ENCODE measurements around the gene ZDHHC8.
"Not testable (repeated sequence)": the region's sequence is repeated elsewhere in the genome, so short reads cannot be mapped to it uniquely, and the experiment has no call there.

The ZDHHC8 gene

DNA sequence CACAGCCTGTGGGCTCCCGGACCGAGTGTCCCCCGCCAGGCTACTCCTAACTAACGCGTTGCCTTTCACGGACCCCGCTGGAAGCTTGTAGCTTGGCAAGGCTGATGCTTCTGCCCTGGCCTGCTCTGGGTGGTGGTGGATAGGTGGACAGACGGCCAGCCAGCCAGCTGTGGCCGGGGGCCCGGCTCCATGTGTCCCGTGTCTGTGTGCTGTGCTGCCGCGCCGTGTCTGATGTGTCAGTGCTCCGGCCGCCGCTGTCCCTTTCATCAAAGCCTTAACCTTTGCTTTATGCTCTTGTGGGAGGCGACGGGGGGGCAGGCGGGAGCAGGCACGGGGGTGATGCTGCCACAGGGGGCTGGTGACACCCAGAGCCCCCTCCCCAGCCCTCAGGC lies 14.2 kb downstream of the ZDHHC8 start:
- DNase-seq, result no peak

DNA sequence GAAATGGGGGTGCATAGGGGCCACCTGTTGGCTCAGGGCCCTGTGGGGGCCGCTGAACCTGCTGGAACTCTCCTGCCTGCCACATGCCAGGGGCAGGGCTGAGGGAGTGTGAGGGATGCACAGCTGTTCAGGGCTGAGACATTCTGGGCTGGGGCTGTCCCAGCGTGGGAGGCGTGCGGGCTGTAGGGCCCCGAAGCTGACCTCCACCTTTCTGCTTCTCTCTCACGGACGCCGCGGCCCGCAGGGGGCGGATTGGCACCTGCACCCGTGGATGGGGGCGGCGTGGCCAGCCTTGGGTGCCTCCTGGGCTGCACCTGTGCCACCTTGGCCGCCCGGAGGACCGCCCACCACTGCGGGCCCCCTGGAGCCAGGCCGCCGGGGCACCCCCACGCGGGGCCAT lies 15.2 kb downstream of the ZDHHC8 start:
- no peak for DNase-seq

DNA sequence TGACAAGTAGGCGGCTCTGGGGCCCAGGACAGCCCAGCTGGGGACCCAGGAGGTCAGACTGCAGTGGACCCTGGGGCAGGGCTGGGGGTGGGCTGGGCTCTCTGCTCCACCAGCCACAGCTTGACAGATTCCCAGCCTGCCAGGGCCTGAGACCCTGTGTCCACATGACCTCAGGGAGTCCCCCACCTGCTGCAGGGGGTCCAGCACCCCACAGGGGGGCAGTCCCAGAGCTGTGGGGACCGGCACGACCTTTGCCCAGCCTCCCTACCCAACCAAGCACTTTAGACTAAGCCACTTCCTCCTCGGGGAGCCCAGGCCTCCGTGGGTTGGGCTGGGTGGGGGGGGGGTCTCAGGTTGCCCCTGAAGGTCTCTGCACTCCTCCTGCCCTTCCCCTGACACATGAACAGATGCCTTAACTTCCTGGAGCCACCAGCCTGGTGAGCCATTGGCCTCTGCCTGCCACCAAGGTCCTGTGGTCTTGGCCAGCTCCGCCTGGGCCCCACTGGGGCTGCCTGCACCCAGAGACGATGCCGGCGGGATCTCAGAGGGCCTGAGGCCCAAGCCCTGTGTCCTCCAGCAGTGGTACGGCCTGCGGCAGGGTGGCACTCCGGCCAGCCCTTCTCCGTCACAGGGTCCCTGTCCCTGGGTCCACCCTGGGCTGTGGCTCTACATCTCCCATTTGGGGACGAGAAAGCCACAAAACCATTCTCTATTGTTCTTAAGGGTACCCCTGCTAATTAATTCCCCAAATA lies 15.8 kb downstream of the ZDHHC8 start:
- DNase-seq, result no peak

DNA sequence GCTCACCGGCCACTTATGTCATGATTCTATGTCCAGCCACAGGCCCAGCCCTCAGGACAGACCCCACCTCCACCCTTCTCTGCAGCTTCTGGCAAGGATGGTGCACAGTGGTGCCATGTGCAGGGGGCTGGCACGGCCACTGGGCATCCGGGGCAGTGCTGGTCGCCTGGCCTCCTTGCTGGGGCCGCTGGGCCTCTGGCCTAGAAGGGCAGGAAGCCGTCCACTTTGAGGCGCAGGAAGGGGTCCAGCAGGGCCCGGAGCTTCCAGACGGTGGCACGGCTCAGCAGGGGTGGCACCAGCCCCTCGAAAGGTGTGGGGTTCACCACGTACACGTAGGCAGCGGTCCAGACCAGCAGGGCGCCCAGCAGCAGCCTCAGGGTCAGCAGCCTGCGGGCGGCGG lies 16.8 kb downstream of the ZDHHC8 start:
- DNase-seq, result no peak

DNA sequence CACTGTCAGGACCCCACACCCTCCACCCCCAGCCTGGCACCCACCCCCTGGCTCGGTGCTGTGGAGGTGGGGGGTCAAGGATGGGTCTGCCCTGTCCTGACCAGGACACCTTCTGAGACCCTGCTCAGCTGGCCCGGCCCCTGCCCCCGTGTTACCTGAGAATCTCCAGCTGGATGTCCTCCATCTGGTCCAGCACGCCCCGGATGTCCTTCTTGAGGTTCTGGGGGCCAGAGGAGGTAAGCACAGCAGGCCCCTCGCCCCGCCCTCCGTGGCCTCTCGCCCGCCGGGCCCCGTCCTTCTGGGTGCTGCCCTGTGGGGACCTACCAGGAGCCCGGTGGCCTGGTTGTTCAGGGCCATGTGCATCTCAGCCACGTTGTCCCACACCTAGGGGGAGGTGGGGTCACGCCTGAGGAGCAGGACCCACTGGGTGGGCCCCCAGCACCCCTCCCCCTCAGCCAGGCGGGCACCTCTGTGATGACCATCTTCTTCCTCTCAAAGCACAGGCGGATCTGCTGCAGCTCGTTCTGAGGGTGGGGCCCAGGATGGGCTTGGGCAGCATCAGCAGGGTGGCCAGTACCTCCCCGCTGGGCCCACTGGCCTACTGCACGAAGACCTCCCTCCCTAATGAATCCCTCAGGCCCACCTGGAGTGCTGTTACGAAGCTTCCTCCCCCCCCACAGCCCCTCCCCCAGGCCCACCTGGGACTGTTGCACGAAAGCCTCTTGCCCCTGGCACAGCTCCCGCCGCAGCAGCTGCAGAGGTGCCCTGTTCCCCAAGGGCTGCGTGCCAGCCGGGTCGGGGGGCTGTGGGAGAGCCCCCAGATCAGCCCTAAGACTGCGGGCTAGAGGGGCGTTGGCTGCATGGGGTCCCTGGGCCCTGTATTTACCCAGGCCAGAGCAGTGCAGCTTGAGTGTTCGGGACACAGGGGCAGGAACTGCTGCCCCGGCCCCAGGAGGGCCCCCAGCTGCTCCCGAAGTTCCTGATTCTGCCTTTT lies 17.9 kb downstream of the ZDHHC8 start:
- no peak for DNase-seq

DNA sequence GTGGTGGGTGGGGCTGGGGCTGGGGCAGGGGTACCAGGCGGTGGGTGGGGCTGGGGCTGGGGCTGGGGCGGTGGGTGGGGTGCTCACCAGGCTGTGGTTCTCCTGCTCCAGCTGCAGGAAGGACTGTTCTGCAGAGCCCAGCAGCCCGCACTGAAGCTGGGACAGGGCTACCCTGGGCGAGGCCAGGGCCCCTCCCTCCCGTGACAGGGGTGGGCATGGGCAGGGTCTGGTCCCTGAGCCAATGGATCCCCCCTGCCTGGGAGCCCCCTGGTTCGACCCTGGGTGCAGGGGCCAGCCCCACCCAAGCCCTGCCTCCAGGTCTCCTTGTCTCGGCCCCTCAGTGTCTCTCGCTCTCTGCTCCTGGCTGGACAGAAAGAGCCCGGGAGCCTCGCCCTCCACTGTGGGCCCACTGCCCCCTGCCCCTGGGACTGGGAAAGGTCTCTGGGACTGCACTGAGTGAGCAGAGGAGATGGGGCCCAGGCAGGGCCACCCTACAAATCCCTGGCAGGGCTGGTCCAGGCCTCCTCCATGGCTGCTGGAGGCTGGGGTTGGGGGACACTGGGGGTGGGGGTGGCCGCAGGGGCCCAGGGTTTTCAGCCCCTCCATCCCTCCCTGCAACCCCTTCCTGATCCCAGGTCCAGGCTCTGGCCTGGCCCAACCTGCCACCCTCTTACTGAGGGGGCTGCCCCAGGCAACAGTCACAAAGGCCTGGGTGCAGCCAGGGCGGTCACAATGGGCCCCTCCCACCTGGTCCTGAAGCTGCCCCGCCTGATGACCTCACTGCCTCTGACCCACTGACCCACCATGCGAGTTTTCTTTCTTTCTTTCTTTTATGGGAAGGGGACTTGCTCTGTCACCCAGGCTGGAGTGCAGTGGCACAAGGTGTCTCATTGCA lies 19.0 kb downstream of the ZDHHC8 start, which contains the start of gene CCDC188:
Gene CCDC188, minus strand, starts transcription at position 675 of the 895 bp plus-strand sequence. Its CDS starts 69 bp downstream, at position 606.
- no peak for DNase-seq

DNA sequence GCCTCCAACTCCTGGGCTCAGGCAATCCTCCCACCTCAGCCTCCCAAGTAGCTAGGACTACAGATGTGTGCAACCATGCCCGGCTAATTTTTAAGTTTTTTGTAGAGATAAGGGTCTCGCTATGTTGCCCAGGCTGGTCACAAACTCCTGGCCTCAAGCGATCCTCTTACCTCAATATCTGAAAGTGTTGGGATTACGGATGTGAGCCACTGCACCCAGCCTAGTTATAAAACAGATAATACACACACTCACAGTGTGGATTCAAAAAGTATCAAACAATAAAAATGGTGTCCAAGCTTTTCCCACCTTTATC lies 19.6 kb downstream of the ZDHHC8 start:
- DNase-seq, result no peak

DNA sequence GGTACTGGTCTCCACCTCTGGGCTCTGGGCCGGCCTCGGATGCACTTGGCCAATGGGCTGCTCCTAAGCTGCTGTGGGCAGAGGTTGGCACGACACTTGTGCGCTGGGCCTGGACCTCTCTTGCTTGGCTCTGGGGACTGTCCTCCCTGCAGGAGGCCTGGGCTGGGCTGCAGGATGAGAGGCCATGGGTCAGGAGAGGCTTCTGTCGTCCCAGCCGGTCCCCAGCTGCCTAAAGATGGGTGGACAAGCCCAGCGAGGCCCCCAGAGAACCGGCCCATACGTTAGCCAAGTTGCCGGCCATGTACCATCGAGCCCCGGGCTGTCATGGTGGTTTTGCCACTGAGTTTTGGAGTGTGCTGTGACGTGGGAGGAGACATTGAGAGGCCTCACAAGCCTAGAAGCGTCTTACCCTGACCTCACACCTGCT lies 20.9 kb downstream of the ZDHHC8 start:
- DNase-seq, result no peak

DNA sequence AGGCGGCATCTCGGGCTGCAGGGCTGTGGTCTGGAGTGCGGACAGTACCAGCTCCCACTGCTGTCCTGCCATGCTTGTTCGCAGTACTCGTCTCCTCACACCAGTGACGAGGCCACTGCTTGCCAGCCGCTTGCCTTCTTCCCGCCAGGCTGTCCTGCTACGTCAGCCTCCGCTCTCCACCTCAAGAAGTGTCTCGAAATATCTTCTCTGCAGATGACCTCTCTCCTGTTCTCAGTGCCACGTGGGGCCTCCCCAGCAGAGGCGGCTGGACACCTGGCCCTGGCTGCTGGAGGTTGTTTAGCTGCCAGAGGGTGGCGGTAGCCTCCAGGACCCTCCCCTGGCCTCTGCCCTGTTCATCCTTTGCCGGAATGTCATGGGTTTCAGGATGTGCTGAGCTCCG lies 22.3 kb downstream of the ZDHHC8 start:
- DNase-seq, result no peak

DNA sequence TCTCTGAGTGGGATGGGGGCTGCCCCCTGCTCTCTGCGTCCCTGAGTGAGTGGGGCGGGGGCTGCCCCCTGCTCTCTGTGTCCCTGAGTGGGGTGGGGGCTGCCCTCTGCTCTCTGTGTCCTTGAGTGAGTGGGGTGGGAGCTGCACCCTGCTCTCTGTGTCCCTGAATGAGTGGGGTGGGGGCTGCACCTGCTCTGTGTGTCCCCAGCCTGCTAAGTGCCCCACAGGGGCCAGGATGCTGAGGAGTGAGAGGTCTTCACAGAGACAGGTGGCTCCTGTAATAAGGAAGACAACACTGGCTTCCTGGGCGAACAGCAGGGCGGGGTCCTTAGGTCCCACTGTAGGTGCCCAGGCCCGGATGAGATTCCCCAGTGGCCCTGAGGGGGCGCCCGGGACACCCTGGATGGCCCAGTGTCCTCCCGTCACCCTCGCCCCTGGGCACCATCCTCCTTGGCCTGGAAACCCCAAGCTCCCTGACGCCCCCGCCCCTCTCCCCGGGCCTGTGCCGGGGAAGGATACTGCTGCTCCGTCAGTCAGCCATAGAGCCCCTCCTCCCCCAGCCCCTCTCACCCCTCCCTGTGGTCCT lies 23.1 kb downstream of the ZDHHC8 start:
- DNase-seq, result no peak

DNA sequence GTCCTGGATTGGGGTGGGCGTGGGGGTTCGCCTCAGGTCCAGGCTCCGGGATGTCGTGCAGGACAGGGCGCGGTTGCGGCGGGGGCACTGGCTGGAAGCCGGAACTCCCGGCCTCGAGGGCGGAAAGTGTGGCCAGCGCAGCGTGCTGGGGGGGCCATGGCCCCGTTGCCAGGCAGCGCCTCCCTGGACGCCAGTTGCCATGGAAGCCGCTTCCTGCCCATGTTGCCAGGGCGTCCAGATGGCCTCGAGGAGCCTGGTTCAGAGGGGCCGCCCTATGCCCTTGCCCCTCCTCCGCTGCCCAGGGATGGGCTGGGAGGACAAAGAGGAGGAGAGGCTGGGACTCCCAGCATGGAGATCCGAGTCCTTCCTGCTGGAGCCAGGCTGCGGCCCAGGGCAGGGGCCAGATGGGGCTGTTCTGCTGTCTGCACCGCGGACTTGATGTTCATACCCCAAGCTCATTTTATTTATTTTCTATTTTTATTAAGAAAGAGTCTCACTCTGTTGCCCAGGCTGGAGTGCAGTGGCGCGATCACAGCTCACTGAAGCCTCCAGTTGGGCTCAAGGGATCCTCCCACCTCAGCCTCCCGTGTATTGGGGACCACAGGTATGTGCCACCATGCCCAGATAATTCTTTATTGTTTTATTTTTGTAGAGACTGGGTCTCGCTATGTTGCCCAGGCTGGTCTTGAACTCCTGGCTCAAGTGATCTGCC lies 23.9 kb downstream of the ZDHHC8 start:
- DNase-seq, result peak; percentile 19

DNA sequence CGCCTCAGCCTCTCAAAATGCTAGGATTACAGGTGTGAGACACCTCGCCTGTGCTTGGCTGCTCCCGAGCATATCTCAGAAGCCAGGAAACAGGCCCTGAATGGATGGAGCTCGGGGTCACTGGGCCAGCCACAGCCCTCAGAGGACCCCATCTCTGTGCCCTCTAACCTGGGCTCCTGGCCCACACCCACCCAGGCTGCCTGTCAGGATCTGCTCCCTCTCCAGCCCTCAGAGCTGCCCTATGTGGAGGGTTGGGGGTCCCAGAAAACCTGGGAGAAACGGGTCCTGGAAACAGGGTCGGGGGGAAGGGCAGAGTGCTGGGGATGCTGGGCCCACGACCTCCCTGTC lies 24.4 kb downstream of the ZDHHC8 start:
- no peak for DNase-seq

DNA sequence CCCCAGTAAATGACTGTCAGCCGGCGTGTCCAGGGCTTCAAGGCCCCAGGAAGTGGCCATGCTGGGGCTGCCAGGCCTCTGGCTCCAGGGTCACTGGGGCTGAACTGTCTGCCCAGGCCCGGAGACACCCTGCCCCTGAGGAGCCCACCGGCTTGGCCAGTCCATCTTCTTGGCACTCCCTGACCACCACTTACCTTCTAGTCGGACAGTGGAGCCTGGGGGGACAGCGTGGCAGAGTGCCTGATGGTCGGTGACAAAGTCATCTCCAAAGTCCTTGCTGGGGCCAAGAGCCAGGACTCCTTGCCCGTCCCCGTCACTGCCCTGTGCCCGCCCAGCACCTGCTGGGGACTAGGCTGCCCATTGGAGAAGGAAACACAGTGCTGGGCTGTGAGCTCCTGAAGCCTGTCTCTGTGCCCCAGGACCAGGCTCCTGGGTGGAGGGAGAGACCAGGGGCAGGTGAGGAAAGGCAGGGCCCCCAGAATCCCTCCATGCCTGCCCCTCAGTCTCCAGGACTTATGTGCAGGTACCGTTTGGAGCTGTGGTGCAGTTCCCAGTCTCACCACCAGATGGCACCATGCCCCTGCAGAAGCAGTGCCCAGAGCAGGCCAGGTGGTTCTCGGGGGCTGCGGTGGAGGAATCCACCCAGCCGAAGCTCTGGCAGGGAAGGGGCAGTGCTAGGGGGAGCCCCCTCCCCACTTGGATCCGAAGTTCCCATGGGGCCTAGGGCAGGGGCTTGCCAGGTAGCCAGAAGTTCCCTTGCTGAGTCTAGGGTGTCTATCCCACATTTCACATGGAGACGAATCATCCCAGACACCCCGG lies 25.2 kb downstream of the ZDHHC8 start:
- peak; percentile 88 for DNase-seq

DNA sequence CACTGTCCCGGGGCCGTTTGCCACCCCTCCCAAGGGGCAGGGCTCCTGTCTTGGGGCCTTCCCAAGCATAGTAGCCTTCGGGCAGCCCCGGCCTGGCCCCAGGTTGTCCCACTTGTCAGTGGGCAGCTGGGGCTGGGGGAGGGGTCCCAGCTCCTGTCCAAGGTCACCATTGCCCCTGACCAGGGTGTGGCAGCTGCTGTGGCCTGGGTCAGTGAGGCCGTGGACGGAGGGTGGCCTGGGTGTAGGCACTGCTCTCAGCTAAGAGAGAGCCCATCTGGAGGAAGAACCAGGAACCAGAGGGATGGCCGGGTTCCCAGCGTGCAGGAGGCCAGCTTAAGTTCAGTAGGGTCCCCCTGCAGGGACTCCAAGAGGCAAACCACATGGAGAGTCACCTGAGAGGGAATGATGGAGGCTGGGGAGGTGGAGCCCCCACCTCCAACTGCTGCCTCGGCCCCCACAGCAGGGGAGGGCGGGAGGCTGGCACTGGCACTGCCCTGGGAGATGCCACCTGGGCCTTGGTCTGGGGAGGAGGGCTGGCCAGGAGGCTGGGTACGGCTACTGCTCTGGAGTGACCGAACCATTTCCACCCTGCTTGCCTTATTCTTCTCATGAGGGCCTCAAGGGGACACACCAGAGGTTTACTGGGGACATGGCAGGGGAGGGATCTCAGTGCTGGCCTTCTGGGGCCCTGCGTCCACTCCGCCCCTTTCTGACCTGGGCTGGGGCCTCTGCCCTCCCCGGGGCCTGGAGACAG lies 26.0 kb downstream of the ZDHHC8 start:
- no peak for DNase-seq

DNA sequence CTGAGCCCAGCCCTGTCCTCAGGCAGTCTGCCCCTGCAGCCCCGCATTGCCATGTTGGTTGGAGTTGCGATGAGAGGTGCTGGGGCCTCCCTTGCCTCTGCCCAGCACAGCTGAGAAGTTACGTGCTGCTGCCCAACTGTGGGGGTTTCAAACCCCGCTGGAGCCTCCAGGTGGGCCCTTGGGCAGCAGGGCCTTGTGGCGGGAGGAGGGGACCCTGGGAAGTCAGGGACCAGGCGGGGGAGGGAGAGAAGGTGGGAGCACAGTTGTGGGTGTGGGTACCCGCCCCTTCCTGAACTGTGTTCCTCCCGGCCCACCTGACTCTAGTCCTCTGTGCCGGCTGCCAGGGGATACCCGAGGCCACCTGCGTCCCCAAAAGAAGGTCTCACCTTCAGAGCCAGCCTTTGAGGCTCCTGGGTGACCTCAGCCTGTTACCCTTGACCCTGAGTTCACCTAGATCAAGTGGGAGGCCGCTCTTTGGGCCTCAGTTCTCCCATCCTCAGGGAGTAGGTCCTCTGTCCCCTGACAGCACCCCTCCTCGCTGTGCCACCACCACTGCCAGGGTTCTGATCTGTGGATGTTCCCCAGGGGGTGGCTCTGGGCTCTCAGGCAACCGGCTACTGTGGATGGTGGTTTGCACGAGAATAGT lies 26.9 kb downstream of the ZDHHC8 start:
- DNase-seq, result no peak

DNA sequence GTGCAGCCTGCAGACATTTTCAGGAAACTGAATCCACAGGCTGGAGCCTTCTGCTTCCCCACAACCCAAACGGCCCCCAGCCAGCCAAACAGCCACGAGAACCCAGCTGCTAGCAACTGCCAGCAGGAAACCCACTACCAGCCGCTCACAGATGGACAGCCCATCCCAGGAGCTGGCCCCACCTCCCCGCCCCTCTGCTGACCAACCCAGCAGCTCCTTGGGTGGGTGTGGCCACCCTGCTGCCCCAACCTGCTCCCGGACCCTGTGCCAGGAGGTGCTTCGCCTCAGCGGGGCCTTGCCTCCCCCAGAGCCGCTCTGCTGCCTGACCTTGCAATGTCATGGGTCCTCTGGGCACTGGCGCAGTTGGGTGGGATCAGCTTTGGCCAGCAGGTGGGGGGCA lies 27.5 kb downstream of the ZDHHC8 start:
- no peak for DNase-seq

DNA sequence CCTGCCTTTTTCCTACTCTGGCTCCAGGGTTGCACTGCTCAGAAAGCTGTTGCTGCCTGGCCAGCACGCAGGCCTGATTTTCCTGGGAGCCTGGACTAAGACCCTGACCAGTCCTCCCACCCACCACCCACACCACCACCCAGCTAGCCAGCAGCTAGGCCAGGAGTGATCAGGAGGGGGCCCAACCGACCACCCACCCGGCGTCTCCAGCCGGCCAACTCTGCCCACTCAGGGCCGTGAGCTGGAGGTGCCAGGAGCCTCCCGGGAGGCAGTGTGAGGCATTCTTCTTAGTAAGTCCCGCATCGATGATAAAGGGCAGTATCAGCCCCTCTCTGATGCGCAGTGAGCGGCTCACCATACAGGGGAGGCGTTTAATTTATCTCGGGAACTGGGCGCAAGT lies 27.9 kb downstream of the ZDHHC8 start:
- not testable (repeated sequence) for DNase-seq

DNA sequence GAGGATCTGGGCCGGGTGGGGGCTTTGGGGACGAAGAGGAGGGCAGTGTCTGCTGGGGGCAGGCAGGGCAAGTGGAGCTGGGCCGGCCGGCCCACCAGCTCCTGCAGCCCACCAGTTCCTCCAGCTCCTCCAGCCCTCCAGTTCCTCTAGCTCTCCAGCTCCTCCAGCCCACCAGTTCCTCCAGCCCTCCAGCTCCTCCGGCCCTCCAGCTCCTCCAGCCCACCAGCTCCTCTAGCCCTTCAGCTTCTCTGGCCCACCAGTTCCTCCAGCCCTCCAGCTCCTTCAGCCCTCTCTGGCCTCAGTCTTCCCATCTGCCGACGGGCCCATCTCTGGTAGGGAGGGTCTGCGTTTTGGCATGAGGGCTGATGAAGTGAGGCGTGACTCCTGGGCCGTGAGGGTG lies 28.4 kb downstream of the ZDHHC8 start:
- DNase-seq, result no peak

DNA sequence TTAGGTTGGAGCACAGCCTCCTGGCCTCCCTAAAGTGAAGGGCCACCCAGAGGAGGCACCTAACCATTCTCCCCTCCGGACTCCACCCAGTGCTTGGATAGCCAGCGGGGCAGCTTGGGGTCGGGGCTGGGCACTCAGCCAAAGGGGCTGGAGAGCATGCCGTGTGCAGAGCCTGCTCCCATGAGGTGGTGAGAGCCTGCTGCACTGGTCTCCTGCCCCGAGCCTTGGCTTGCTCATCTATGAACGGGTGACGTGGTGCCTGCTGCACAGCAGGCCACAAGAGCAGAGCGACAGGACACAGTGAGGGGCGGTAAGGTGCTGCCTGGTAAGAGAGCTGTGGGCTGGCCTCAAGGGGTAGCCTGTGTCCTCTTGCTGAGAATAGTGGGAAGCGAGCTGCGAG lies 33.3 kb downstream of the ZDHHC8 start:
- no peak for DNase-seq

DNA sequence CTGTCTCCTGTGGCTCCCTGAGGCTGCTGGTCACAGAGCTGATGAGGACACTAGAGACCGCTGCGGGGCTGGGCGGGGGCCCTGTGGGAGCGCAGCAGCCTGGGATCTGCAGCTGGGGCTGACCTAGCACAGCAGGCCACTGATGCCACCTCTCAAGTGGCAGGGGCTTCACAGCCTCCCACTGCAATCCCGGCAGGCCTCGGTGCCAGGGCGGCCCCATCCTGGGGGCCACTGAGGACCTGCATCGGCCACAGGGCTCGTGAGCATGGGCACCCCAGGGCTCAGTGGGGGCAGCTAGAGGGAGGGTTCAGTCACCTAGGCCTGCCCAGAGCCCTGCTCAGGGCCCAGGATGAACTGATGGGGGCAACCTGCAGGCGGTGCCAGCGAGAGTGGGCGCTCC lies 33.8 kb downstream of the ZDHHC8 start:
- DNase-seq, result no peak

Data from CD4-positive, alpha-beta T cell treated with Interleukin-21 for 1 hour (primary cell).